HepG2 (cell line): ENCODE results near the gene NRL. TPM values are rescaled to one million over a fixed set of nuclear protein-coding genes. Genes with fewer than 3 reads are reported as not detected.

ENCODE experiments used
- AGO2 ChIP-seq: fragments of 200-400 bp; formaldehyde crosslinking; optimal IDR thresholded peaks from 2 replicates; pipeline ENCODE3; 2017; ENCODE audit warnings: mild to moderate bottlenecking, low read depth, low read length, moderate library complexity
- CHD2 ChIP-seq: IDR thresholded peaks from 2 replicates; pipeline ENCODE4 v1.6.1; 2011; ENCODE audit warnings: low read depth, low read length, improper control_type of control experiment
- DMTF1 ChIP-seq: sonication (generic); formaldehyde crosslinking; IDR thresholded peaks from 2 replicates; pipeline ENCODE4 v1.4.0; 2020; ENCODE audit warnings: mild to moderate bottlenecking, missing genetic modification reagents
- GMEB1 ChIP-seq: sonication (generic); formaldehyde crosslinking; IDR thresholded peaks from 2 replicates; pipeline ENCODE4 v1.5.1; 2020; ENCODE audit warnings: missing genetic modification reagents, mild to moderate bottlenecking, borderline replicate concordance
- HOXA9 ChIP-seq: sonication (generic); formaldehyde crosslinking; IDR thresholded peaks from 2 replicates; pipeline ENCODE4 v1.8.1; 2022; ENCODE audit warnings: missing genetic modification reagents, mild to moderate bottlenecking, moderate library complexity, borderline replicate concordance
- HOXD1 ChIP-seq: sonication (generic); formaldehyde crosslinking; IDR thresholded peaks from 2 replicates; pipeline ENCODE4 v1.5.0; 2020; ENCODE audit warnings: missing genetic modification reagents
- JARID2 ChIP-seq: sonication (generic); formaldehyde crosslinking; IDR thresholded peaks from 2 replicates; pipeline ENCODE4 v1.8.1; 2023; ENCODE audit warnings: missing genetic modification reagents, inconsistent platforms; ENCODE audit not compliant: insufficient replicate concordance
- MXI1 ChIP-seq: IDR thresholded peaks from 3 replicates; pipeline ENCODE4 v1.6.1; 2012; ENCODE audit warnings: low read depth, low read length, inconsistent platforms, borderline replicate concordance
- NFE2L2 ChIP-seq: fragments of 150-350 bp; IDR thresholded peaks from 2 replicates; pipeline ENCODE4 v1.6.1; 2014; ENCODE audit warnings: low read length
- NFKB2 ChIP-seq: sonication (generic); formaldehyde crosslinking; IDR thresholded peaks from 2 replicates; pipeline ENCODE4 v1.4.0; 2020; ENCODE audit warnings: missing genetic modification reagents, borderline replicate concordance
- SAP130 ChIP-seq: IDR thresholded peaks from 2 replicates; pipeline ENCODE4 v1.6.1; 2016; ENCODE audit warnings: low read depth
- SMAD3 ChIP-seq: sonication (generic); formaldehyde crosslinking; IDR thresholded peaks from 2 replicates; pipeline ENCODE4 v1.4.0; 2020; ENCODE audit warnings: missing genetic modification reagents
- STAG1 ChIP-seq: sonication (generic); formaldehyde crosslinking; IDR thresholded peaks from 2 replicates; pipeline ENCODE4 v1.4.0; 2020; ENCODE audit warnings: missing genetic modification reagents
- WIZ ChIP-seq: sonication (generic); formaldehyde crosslinking; IDR thresholded peaks from 2 replicates; pipeline ENCODE4 v1.5.1; 2020; ENCODE audit warnings: mild to moderate bottlenecking, missing genetic modification reagents
- ZBTB39 ChIP-seq: sonication (generic); formaldehyde crosslinking; IDR thresholded peaks from 2 replicates; pipeline ENCODE4 v1.5.0; 2020; ENCODE audit warnings: missing genetic modification reagents
- ZFP36L1 ChIP-seq: sonication (generic); formaldehyde crosslinking; IDR thresholded peaks from 2 replicates; pipeline ENCODE4 v1.8.0; 2022; ENCODE audit warnings: mild to moderate bottlenecking, missing genetic modification reagents, moderate library complexity
- ZNF160 ChIP-seq: sonication (generic); formaldehyde crosslinking; IDR thresholded peaks from 2 replicates; pipeline ENCODE4 v1.8.0; 2022; ENCODE audit warnings: mild to moderate bottlenecking, inconsistent platforms, missing genetic modification reagents
- ZNF24 ChIP-seq: fragments of 450-650 bp; IDR thresholded peaks from 2 replicates; pipeline ENCODE4 v1.6.1; 2017; ENCODE audit warnings: antibody characterized with exemption, mild to moderate bottlenecking
- ZNF441 ChIP-seq: sonication (generic); formaldehyde crosslinking; IDR thresholded peaks from 2 replicates; pipeline ENCODE4 v1.7.0; 2021; ENCODE audit warnings: missing genetic modification reagents, borderline replicate concordance
- ZNF674 ChIP-seq: sonication (generic); formaldehyde crosslinking; IDR thresholded peaks from 2 replicates; pipeline ENCODE4 v1.5.0; 2020; ENCODE audit warnings: low read depth, mild to moderate bottlenecking, missing genetic modification reagents
- ZSCAN12 ChIP-seq: sonication (generic); formaldehyde crosslinking; IDR thresholded peaks from 2 replicates; pipeline ENCODE4 v1.9.0; 2021; ENCODE audit warnings: mild to moderate bottlenecking, missing genetic modification reagents
- polyA plus RNA-seq, 8 experiments: library from polyadenylated mRNA; depleted of rRNA in 3 of 8; stranded (reverse) in 7 of 8; unstranded in 1 of 8; fragments of >200 nt; fragmentation: Illumina TruSeq in 4 of 8; extraction: Trizol in 4 of 8; gene quantifications; 2 replicates each; pipeline versions ENCODE4 v1.2.1 to v1.2.3, GENCODE V29; 2011 to 2016; ENCODE audit warnings: low read depth in 4 of 8, missing spikeins in 1 of 8, mixed read lengths in 1 of 8; ENCODE audit not compliant: insufficient read depth in 1 of 8
- total RNA-seq, 5 experiments: library from RNA; depleted of rRNA; stranded (reverse); fragments of >200 nt; fragmentation: Illumina TruSeq; extraction: Trizol; gene quantifications; 2 replicates each; pipeline ENCODE4 v1.2.3, GENCODE V29; 2016; ENCODE audit warnings: low read depth in 1 of 5
- TF ChIP-seq, protein P1 (sequence below): IDR thresholded peaks from 2 replicates; pipeline ENCODE4 v1.6.1; 2018; ENCODE audit warnings: missing genetic modification reagents
- TF ChIP-seq, protein P2 (sequence below): IDR thresholded peaks from 2 replicates; pipeline ENCODE4 v1.6.1; 2016; ENCODE audit warnings: missing compliant biosample characterization, missing genetic modification reagents, borderline replicate concordance

The NRL gene
- total and polyA plus RNA-seq, 2 of the 13 experiments (the other 11 are each of a cell fraction or from before 2014, with no cell fraction given): 2.5 to 4.7 TPM

DNA sequence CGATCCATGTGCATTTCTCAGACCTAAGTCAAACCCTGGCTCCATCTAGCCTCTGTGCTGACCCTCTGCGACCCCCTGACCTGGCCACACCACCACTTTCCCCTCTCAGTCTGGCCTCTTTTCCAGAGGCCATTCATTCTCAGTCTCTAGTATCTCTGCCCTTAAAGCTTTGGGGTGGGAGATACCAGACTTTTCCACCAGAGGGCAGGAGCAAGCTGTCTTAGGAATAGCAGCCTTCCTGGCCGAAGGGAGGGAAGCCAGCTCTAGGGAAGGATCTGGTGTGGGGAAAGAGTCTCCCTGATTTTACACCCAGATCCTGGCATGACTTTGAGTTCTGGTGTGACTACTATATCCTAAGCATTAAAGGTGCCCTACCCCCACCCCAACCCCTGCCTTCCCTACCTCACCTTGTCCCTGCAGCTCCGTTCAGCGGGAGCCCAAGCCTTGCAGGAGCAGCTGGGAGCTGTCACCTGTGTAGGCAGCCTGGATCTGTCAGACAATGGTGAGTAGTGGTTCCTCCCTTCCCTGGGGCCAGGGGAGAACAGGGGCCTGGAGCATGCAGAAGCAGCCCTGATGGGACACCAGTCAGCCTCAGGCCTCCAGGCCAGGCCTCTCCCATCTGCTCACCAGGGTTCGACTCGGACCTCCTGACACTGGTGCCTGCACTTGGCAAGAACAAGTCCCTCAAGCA is 56.3 kb downstream of the NRL start (continued):
- no peak for TF ChIP-seq NFKB2 (CRISPR knock-in tag)
- TF ChIP-seq HOXD1 (CRISPR knock-in tag): no peak
- TF ChIP-seq ZSCAN12: no peak
- peak; percentile 6; the same call in 1 of the 2 replicates for TF ChIP-seq NFE2L2
- no peak for TF ChIP-seq ZNF441 (CRISPR knock-in tag)
- no peak for TF ChIP-seq ZNF24
- no peak for TF ChIP-seq ZFP36L1
- no peak for TF ChIP-seq ZNF160 (CRISPR knock-in tag)
- no peak for TF ChIP-seq MXI1
- TF ChIP-seq ZBTB39 (CRISPR knock-in tag): no peak
- TF ChIP-seq HOXA9 (CRISPR knock-in tag): no peak
- TF ChIP-seq SMAD3 (CRISPR knock-in tag): peak; percentile 92; the same call in 1 of the 2 replicates
- TF ChIP-seq CHD2: no peak
- TF ChIP-seq ZNF674: no peak
- no peak for TF ChIP-seq AGO2
- TF ChIP-seq JARID2: peak; percentile 54
- TF ChIP-seq, protein P1, sequence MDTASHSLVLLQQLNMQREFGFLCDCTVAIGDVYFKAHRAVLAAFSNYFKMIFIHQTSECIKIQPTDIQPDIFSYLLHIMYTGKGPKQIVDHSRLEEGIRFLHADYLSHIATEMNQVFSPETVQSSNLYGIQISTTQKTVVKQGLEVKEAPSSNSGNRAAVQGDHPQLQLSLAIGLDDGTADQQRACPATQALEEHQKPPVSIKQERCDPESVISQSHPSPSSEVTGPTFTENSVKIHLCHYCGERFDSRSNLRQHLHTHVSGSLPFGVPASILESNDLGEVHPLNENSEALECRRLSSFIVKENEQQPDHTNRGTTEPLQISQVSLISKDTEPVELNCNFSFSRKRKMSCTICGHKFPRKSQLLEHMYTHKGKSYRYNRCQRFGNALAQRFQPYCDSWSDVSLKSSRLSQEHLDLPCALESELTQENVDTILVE: peak; percentile 71; the same call in 1 of the 2 replicates
- TF ChIP-seq GMEB1 (CRISPR knock-in tag): no peak
- peak; percentile 100 for TF ChIP-seq STAG1 (CRISPR knock-in tag)
- no peak for TF ChIP-seq DMTF1 (CRISPR knock-in tag)
- no peak for TF ChIP-seq WIZ (CRISPR knock-in tag)
- TF ChIP-seq SAP130 (CRISPR knock-in tag): peak; percentile 70
- TF ChIP-seq, protein P2, sequence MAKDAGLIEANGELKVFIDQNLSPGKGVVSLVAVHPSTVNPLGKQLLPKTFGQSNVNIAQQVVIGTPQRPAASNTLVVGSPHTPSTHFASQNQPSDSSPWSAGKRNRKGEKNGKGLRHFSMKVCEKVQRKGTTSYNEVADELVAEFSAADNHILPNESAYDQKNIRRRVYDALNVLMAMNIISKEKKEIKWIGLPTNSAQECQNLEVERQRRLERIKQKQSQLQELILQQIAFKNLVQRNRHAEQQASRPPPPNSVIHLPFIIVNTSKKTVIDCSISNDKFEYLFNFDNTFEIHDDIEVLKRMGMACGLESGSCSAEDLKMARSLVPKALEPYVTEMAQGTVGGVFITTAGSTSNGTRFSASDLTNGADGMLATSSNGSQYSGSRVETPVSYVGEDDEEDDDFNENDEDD: 0 out of 2 replicates have a peak, but pooled peaks have one; percentile 44
